HG03045 (cell line): ENCODE data around the gene MMP24OS.
"Not testable (repeated sequence)": the region's sequence is repeated elsewhere in the genome, so short reads cannot be mapped to it uniquely, and the experiment has no call there.

Experiments
- ATAC-seq: cut with Tn5 transposase; IDR thresholded peaks from one replicate; pipeline ENCODE4 v1.9.1; 2021; ENCODE audit warnings: mild to moderate bottlenecking, moderate library complexity; ENCODE audit not compliant: unreplicated experiment

MMP24OS gene

DNA sequence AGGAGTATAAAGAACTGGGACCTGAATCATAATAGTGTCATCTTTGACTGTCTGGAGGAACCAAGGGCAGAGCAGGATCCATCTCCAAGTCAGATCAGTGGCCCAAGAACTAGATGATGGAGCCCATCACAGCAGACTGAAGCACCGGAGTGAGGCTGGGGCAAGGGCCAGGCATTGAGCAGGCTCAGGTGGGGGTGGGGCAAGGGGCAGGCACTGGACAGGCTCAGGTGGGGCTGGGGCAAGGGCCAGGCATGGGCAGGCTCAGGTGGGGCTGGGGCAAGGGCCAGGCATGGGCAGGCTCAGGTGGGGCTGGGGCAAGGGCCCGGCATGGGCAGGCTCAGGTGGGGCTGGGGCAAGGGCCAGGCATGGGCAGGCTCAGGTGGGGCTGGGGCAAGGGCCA lies 25.3 kb downstream of the MMP24OS start:
- not testable (repeated sequence) for ATAC-seq

DNA sequence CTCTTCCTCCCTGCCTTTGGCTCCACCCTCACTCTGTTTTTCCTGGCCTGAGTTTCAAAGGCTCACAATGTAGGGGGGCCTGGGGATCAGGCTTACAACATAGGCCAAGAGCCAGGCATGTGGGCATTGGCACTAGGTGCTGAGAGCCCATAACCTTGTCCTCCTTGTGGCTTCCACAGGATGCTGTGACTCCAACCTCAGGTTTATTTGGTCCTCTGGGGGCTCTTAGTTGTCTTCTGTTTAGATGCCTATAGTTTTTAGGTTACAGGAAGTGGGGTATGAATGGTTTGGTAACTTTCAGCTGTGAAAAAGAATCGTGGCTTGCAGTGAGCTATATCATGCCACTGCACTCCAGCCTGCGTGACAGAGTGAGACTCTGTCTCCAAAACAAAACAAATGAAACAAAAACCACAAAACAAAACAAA lies 25.9 kb downstream of the MMP24OS start:
- ATAC-seq: no peak

DNA sequence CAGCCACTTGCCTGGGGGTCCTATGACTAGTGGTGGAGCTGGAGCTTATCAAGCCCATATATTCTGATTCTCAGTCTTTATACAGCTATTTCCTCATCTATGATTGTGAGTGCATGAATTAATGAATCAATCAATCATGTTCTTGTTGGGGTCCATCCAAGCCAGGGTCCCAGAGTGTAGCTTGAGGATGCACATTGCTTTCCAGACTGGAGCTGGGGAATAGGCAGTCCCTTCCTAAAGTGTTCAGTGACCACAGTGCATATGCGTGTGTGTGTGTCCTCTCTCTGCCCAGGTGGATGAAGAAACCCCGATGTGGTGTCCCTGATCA lies 26.3 kb downstream of the MMP24OS start:
- no peak for ATAC-seq

DNA sequence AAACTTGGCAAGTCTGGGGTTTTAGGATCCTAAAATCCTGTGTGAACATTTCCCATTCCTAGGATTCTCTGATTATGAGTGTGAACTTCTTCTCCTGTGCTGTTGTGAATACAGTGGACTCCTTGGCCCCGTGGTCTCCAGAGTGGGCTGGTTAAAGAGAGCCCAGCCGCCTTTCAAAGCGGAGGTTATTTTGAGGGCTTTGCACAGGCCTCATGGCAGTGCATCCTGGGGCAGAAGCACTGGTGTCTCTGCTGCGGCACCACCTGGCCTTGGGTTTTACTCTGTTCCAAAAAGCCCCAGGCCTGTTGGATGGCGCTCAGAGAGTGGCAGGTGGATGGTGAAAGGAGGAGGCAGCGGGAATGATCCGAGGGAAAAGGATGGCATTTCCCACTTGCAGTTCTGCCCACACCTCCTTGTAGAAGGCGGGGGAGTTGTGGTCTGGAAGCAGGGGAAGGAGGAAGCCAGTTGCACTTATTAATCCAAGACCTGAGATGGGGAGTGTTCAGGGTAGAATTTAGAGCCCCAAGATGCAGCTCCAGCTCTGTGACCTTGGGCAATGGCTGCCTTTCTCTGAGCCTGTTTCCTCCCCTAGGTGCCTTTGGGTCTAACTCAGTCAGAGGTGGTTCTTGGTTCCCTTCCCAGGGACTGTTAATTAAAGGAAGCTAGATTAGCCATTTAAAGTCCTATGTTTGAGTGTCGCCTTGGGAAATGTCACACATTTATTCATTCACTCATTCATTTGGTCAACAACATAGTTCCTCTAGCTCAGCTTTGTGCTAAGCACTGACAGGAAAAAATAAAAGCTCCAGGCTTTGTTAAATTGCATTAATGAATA lies 29.1 kb downstream of the MMP24OS start:
- no peak for ATAC-seq

DNA sequence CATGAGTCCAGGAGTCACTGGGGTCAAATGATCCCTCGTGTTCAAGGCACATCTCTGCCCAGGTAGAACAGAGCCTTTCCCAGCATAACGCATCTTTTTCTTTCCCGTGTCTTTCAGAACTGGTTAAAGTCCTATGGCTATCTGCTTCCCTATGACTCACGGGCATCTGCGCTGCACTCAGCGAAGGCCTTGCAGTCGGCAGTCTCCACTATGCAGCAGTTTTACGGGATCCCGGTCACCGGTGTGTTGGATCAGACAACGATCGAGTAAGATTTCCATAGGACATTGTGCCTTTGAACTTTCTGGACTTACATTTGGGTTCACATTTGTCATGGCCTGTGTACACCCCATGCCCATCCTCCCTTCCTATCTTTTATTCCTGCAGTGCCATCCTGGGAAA lies 31.2 kb downstream of the MMP24OS start:
- no peak for ATAC-seq

DNA sequence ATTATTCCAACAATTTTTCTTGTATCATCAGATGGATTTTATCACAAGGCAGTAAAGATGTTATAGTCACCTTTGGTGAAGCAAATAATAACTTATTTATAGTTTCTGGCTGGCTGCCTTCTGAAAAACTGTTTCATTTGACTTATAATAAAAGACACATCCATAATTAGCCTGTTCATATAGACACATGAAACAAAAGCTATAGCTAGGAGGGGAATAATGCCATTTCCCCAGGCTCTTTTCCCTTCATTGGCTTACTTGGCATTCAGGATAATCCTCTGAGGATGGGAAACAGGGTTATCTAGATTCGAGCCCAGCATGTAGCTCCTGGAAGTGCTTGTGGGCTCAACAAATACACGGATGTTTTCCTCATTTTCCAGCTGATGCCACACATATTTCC lies 33.9 kb downstream of the MMP24OS start:
- no peak for ATAC-seq

DNA sequence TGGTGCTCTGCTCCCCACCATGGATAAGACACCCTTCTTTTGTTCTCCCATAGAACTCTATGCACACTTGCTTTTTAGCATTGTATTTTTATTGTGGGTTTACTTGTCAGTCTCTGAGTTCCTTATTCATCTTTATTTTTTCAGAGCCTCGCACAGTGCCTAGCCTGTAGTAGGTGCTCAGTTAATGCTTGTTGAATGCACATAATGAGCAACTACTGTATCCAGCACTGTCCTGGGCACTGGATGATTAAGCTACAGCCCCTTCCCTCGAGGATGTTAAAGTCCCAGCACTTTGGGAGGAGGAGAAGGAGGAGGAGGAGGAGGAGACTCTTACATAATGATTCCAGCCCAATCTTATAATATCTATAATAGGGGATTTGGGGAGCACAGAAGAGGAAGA lies 34.6 kb downstream of the MMP24OS start:
- ATAC-seq: no peak

DNA sequence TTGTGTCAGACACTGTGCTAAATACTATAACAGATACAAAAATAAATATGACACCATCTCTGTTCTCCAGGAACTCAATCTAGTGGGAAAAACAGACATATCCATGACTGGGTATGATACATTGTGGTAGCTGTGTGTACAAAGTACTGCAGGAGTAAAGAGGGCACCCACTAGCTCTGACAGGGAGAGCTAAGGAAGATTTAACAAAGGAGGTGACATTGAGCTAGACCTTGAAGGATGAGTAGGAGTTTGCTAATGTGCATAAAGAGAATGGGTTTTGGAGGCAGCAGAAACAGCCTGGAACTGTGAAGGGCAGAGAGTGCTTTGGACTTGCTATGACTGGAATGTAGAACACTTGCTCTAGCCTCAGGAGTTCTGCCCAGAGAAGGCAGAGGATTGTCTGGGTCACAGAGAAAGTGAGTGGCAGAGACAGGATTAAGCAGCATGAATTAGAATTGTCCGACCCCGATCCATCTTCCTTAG lies 37.1 kb downstream of the MMP24OS start:
- no peak for ATAC-seq

DNA sequence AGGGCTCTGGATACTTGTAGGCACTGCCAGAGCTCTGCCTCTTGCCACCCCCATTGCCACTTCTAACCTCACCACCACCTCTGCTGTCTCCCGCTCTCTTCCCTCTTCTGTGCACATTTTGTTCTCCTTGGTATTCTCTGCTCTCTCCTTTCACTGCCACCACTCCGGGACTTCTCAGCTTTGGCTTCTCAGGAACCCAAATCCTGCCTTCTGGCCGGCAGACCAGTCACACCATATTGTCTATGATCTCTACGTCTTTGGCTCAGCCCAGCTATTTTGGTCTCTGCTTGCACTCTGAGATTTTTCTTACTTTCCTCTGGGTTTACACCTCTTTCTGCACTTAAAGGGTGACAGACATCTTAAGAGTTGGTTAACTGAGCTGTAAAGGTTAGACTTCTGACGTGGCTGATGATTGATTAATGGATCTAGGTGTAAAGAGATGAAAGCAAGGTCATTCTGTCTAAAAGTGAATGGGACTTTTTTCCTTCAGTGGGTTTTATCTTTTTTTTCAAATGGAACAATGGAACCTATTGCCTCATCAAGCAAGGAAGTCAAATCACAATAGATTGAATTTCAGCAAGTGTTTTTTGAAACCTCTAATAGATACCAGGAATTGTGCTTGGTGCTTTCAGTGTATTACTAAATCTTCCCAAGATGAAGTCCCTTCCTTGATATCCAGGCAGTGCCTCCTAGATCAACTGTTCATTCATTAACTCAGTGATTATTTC lies 37.7 kb downstream of the MMP24OS start:
- no peak for ATAC-seq

DNA sequence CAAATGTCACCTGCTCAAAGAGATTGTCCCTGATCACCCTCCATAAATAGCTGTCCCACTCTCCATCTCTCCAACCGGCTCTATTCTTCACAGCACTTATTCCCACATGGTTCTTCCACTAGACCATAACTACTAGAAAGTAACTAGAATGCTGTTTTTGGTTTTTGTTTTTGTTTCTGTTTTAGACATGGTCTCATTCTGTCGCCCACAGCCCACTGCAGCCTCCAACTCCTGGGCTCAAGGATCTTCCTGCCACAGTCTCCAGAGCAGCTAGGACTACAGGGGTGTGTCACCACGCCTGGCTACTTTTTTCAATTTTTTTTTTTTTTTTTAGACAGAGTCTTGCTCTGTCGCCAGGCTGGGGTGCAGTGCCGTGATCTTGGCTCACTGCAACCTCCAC lies 39.2 kb downstream of the MMP24OS start:
- ATAC-seq: no peak

DNA sequence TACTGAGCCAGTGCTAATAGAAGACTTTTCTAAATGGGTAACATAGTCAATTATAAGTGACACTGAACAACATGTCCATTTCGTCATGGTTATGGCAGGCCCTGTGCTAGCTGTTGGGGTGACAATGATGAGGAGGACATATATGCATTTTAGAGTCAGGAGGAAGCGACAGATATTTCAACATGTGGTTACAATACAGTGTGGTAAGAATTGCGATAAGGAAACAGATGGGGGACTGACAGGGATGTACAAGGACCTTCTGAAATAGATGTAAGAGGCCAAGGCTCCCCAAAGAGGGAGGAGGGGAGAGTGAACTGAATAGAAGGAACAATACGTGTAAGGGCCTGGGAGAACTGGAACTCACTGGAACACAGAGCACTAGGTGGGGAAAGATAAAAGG lies 39.8 kb downstream of the MMP24OS start:
- no peak for ATAC-seq

DNA sequence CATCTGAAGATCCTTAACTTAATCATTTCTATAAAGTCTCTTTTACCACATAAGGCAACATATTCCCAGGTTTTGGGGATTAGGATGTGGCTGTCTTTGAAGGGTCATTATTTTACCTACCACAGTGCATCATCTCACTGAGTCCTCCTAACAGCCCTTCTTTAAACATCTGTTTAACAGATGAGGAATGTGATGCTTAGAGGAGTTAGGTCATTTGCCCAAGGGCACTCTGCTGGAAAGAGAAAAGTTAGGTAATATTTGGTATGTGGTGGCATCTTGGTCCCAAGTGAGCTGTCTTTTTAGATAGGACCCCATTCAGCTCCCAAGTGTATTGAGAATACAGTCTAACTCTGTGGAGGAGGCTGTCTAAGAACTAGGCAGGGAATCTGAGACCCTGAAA lies 40.4 kb downstream of the MMP24OS start:
- no peak for ATAC-seq

DNA sequence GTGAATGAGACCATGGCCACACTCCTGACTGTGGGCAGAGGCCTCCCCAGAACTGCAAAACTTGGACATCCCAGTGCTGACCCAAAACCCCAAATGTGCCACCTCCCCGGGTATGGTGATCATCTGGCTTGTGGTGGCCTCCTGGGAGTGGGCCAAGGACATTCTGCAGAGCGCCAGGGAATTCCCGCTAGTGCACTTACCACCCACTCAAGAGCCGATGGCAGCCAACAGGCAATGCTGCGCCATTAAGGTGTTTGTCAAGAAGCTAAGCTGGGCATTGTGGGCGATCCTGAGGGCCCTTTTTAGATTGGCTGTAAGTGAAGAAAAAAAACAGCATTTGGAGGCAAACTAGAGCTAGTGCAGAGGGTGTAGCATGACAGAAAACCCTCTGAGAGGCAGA lies 42.0 kb downstream of the MMP24OS start:
- ATAC-seq: no peak

DNA sequence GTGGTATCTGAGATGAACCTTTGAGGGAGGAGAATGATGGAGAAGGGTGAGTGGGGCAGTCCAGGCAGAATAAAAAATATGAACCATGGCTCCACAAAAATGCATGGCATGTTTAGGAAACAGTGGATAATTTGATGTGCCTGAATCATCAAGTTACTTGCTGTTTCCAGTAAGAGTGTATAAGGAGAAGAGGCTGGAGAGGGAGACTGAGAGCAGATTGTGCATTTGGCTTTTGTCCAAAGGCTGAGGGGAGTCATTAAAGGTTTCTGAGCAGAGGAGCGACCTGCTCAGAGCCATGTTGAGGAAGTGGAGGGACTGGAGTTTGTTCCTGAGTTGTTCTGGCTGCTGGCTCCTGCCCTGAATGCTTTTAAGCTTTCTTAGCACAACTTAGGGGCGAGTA lies 45.3 kb downstream of the MMP24OS start:
- ATAC-seq: no peak

DNA sequence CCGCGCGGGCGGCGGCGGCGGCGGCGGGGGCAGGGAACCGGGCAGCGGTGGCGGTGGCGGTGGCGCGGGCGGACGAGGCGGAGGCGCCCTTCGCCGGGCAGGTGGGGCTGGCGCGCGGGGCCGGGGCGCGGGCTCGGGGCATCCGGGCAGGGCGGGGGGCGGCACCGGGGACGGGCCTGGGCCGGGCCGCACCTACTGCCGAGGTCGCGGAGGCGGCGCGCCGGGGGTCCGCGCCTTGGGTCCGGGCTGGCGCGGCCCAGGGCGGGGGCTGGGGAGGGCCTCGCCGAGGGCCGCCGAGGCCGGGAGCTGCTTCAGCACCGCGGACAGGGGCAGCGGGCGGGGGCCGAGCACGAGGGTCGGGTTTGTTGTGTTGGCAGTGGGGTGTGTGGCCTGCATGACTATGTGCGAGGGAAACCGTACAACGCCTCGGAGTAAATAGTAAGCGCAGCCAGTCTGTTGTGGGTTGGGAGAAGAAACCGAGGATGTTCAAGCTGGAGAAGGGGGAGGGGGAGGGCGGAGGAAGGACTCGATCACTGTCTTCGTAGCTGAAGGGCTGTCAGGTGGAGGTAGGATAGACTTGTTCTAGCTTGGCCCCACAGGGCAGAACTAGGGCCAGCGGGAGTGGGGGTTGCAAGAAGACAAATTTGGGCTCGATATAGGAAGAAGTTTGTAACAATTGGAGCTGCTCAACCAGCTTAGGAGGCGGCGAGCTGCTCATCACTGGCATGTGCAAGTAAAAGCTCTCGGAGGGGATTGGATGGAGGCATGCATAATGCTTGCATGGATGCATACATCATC lies 50.8 kb downstream of the MMP24OS start:
- ATAC-seq: no peak
